ENCODE data around the gene GYPA. TPM values are rescaled to one million over a fixed set of nuclear protein-coding genes. Genes with fewer than 3 reads are reported as not detected.
"Not testable (repeated sequence)": the region's sequence is repeated elsewhere in the genome, so short reads cannot be mapped to it uniquely, and the experiment has no call there.

GYPA gene
- total and polyA plus RNA-seq, 4 donors: 2.6 to 27.3 (median 6.7) TPM

DNA sequence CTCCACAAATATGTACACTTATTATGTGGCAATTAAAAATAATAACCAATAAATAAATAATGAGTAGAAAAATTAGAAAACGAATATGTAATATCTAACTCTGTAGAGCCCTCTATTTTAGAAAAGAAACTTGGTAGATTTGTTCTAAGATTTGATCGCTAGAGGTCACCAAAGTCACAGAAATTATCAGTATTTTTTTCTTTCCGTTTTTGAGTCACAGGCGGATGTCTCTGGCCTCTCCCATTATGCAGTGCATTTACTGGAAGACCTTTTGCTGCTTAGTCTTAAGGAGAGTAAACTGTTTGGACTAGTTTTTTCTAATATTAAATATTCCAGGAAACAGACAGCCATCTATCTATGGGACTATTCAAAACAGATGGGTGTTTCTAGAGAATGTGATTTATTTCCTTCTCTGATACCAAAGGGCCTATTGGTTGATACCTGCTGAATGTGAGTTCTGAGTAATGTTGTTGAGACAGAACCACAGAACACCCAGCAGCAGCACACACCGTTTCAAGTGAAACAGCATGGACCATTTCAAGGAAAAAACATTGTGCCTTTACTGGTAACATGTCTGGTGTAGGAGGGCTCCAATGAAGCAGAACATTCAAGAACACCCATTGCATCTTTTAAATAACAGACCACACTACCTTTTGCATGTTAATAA is 34.0 kb upstream of the GYPA start:
- no CpG with 5 or more reads among the region's 5 CpGs for WGBS (ENCODE audit: insufficient coverage)
- H3K9me3 ChIP-seq (ENCODE audit: control insufficient read depth, insufficient read depth, low read length): no peaks in the 10 kb centered on the region
- peak; percentile 53 to 94 (median 60) for DNase-seq (ENCODE audit: low read depth in 4 of 6, low spot score in 6 of 6)
- no peak overlapping the region for H3K27ac ChIP-seq (ENCODE audit: low read depth, low read length)
- H3K27me3 ChIP-seq (ENCODE audit: control insufficient read depth, insufficient read depth, low read length): no peaks in the 10 kb centered on the region
- no peak overlapping the region for H3K4me3 ChIP-seq (ENCODE audit: low read depth, low read length)
- H3K36me3 ChIP-seq (ENCODE audit: control insufficient read depth, insufficient read depth, low read length): no peaks in the 10 kb centered on the region
- no peaks in the 10 kb centered on the region for H3K4me1 ChIP-seq (ENCODE audit: control insufficient read depth, insufficient read depth, low read length)

DNA sequence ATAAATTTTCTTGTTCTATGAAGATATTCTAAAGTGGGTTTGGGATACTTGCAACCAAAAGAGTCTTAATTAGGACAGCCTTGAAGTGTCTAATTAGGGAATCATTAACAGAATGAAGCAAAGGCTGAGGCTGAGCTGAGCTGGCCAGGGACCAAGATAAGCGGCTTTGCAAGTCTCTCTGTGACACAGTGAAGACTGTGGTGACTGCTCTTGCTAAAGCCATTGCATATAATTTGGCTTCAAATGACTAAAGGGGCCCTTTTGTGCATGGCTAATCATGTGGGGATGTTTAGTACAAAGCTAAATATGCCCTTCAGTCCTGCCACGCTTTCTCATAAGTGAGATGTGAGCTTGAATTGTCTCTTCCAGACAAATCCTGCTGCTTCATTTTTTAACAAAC is 31.2 kb upstream of the GYPA start:
- Histone ChIP-seq H3K27ac (ENCODE audit: low read depth, low read length) (no peak overlapping the region), H3K4me1 (ENCODE audit: control insufficient read depth, insufficient read depth, low read length) (no peaks in the 10 kb centered on the region), H3K4me3 (ENCODE audit: low read depth, low read length) (no peak overlapping the region), H3K27me3 (ENCODE audit: control insufficient read depth, insufficient read depth, low read length) (no peaks in the 10 kb centered on the region), H3K9me3 (ENCODE audit: control insufficient read depth, insufficient read depth, low read length) (no peaks in the 10 kb centered on the region), H3K36me3 (ENCODE audit: control insufficient read depth, insufficient read depth, low read length) (no peaks in the 10 kb centered on the region)
- 14% methylated on average over 1 of the region's 2 CpGs for WGBS (ENCODE audit: insufficient coverage)
- DNase-seq (ENCODE audit: low read depth in 4 of 6, low spot score in 6 of 6): peak in 4 of 6 donors; percentile 9 to 71 (median 40)

DNA sequence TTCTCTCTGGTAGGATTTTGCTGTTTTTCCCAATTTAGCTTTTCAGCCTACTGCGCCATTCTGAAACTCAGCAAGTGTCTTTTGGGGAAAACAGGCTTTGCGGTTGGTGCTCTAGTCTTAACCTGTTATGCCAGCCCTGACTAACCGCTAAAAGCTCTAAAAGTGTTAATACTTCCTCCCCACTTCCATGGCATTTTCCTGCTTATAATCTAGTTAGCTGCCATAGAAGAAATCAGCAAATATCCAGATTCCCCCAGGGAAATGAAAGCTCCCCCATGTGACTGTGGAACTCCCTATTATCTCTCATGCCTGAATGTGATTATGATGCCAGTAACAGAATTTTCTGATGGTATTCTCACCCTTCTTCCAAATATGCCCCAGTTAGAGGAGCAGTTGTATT is 28.7 kb upstream of the GYPA start:
- 100% methylated on average over 2 of the region's 3 CpGs for WGBS (ENCODE audit: insufficient coverage)

DNA sequence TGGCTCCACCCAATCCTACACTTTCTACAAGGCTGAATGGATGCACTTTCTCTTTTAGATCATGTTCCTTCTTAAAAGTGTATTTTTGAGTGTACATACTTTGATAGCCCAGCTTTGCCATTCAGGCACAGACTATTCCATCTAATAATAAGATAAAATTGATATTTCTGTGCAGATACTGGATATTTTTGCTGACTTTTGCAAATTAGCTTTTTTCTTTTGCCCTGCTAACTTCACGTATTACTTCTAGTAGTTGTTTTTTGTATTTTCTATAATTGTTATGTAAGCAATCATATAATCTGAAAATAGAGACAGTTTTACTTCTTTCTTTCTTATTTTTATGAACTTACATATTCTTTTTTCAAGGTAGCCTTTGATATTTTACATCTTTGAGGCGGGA is 13.5 kb upstream of the GYPA start:
- H3K36me3 ChIP-seq (ENCODE audit: control insufficient read depth, insufficient read depth, low read length): no peaks in the 10 kb centered on the region
- H3K27ac ChIP-seq (ENCODE audit: low read depth, low read length): no peak overlapping the region
- H3K4me3 ChIP-seq (ENCODE audit: low read depth, low read length): no peak overlapping the region
- no peak for DNase-seq (ENCODE audit: low read depth in 4 of 6, low spot score in 6 of 6)
- H3K9me3 ChIP-seq (ENCODE audit: control insufficient read depth, insufficient read depth, low read length): no peaks in the 10 kb centered on the region
- no CpG with 5 or more reads among the region's 2 CpGs for WGBS (ENCODE audit: insufficient coverage)
- H3K4me1 ChIP-seq (ENCODE audit: control insufficient read depth, insufficient read depth, low read length): no peaks in the 10 kb centered on the region
- H3K27me3 ChIP-seq (ENCODE audit: control insufficient read depth, insufficient read depth, low read length): no peaks in the 10 kb centered on the region

More for the DNA sequence above, 28.7 kb upstream of the GYPA start:
- no peaks in the 10 kb centered on the region for H3K9me3 ChIP-seq (ENCODE audit: control insufficient read depth, insufficient read depth, low read length)
- H3K4me3 ChIP-seq (ENCODE audit: low read depth, low read length): no peak overlapping the region
- no peaks in the 10 kb centered on the region for H3K27me3 ChIP-seq (ENCODE audit: control insufficient read depth, insufficient read depth, low read length)
- no peak for DNase-seq (ENCODE audit: low read depth in 4 of 6, low spot score in 6 of 6)
- no peak overlapping the region for H3K27ac ChIP-seq (ENCODE audit: low read depth, low read length)
- no peaks in the 10 kb centered on the region for H3K4me1 ChIP-seq (ENCODE audit: control insufficient read depth, insufficient read depth, low read length)
- H3K36me3 ChIP-seq (ENCODE audit: control insufficient read depth, insufficient read depth, low read length): no peaks in the 10 kb centered on the region

DNA sequence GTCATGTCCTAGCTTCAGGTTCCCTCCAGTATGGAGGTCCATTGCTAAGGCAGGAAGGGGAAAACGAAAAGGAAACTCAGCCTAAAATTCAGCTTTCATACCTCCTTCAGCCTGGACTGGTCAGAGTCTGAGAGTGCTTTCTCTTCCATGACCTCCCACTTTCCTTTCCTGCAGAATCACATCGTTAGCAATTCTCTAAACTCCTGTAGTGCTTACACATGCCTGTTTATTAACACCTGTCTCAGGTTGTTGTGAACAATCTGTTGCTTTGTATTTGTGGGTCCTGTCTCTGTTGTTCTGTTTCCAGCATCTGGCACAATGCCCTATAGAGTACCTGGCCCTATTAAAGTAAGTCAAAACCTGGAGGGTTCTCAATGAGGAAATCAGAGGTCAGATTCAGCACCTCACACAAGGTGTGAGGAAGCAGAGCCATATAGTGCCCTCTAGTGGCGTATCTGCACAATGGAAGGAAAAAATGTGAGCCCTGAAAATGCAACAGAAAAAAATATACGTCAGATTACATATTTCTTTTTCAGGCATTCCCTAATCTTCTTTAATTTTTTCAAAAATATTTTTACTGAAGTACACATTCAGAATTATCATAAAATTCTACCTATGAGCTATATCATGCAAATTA is 2.3 kb upstream of the GYPA start:
- not testable (repeated sequence) for H3K27ac ChIP-seq (ENCODE audit: low read depth, low read length); H3K9me3 ChIP-seq (ENCODE audit: control insufficient read depth, insufficient read depth, low read length); H3K4me3 ChIP-seq (ENCODE audit: low read depth, low read length); H3K27me3 ChIP-seq (ENCODE audit: control insufficient read depth, insufficient read depth, low read length); H3K36me3 ChIP-seq (ENCODE audit: control insufficient read depth, insufficient read depth, low read length); H3K4me1 ChIP-seq (ENCODE audit: control insufficient read depth, insufficient read depth, low read length)
- WGBS (ENCODE audit: insufficient coverage): no CpG with 5 or more reads among the region's 4 CpGs
- DNase-seq (ENCODE audit: low read depth in 4 of 6, low spot score in 6 of 6): peak in 2 of 6 donors; percentile 6 to 43

DNA sequence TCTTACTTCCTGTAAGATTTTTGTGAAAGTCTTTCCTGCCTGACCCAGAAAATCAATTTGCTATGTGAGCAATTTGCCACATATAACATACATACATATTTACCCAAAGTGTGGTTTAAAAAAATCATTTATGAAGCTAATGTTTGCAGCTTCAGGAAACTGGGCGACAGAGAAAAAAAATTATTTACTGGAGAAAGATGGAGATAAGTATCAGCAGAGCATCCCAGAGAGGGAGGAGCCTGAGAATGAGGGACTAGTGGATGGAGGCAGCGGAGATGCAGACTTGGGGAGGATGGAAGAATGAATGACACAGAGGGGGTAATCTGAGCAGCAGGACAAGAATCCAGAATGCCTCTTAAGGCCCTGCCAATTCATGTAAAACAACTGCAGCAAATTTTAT is 975 bp upstream of the GYPA start:
- Histone ChIP-seq H3K4me1 (ENCODE audit: control insufficient read depth, insufficient read depth, low read length) (no peaks in the 10 kb centered on the region), H3K4me3 (ENCODE audit: low read depth, low read length) (no peak overlapping the region)
- WGBS (ENCODE audit: insufficient coverage): 67% methylated on average over 1 of the region's 2 CpGs

DNA sequence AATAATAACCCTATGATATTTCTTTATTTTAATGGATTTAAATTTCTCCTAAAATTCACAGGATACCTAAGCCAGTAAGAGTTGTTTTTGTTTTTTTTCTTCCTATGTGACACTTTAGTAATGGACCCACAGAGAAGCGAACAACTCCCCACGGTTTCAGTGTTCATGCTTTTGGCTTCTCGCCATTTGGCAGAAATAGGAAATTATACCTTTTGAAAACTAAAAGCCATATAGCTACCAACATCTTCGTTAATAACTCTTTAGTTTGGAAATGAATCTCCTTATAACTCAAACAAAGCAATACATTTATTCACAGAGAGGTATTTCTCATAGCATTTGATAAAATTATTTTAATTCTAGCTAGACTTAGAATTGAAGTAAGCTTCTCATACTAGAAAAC is 527 bp downstream of the GYPA start:
- H3K27ac ChIP-seq (ENCODE audit: low read depth, low read length); H3K4me3 ChIP-seq (ENCODE audit: low read depth, low read length); H3K36me3 ChIP-seq (ENCODE audit: control insufficient read depth, insufficient read depth, low read length); H3K9me3 ChIP-seq (ENCODE audit: control insufficient read depth, insufficient read depth, low read length); H3K4me1 ChIP-seq (ENCODE audit: control insufficient read depth, insufficient read depth, low read length); H3K27me3 ChIP-seq (ENCODE audit: control insufficient read depth, insufficient read depth, low read length): not testable (repeated sequence)
- no CpG with 5 or more reads among the region's 4 CpGs for whole genome bisulfite sequencing (ENCODE audit: insufficient coverage)
- DNase-seq (ENCODE audit: low read depth in 4 of 6, low spot score in 6 of 6): peak in 1 of 6 donors; percentile 12

More for the DNA sequence above, 975 bp upstream of the GYPA start:
- no peaks in the 10 kb centered on the region for H3K27me3 ChIP-seq (ENCODE audit: control insufficient read depth, insufficient read depth, low read length)
- DNase-seq (ENCODE audit: low read depth in 4 of 6, low spot score in 6 of 6): no peak
- H3K9me3 ChIP-seq (ENCODE audit: control insufficient read depth, insufficient read depth, low read length): no peaks in the 10 kb centered on the region
- H3K27ac ChIP-seq (ENCODE audit: low read depth, low read length): no peak overlapping the region
- no peaks in the 10 kb centered on the region for H3K36me3 ChIP-seq (ENCODE audit: control insufficient read depth, insufficient read depth, low read length)

DNA sequence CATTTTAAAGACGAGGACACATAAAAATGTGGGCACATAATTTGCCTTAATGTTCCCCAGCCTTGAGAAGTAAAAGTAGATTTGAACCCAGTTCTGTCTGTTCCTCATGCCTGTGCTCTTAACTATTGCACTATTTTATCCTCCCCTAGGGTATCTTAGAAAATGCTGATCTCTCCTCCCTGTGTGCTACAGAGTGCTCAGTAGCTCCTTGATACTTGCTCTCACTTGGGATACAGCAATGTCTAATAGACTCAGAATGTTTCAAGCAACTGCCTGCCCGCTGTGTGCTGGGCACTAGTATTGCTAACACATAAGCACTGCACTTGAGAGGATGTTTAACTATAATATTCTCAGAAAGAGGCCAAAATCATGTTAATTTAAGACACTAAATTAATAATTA is 971 bp downstream of the GYPA start:
- not testable (repeated sequence) for H3K4me3 ChIP-seq (ENCODE audit: low read depth, low read length); H3K27ac ChIP-seq (ENCODE audit: low read depth, low read length); H3K27me3 ChIP-seq (ENCODE audit: control insufficient read depth, insufficient read depth, low read length); DNase-seq (ENCODE audit: low read depth in 4 of 6, low spot score in 6 of 6); H3K36me3 ChIP-seq (ENCODE audit: control insufficient read depth, insufficient read depth, low read length); H3K9me3 ChIP-seq (ENCODE audit: control insufficient read depth, insufficient read depth, low read length); H3K4me1 ChIP-seq (ENCODE audit: control insufficient read depth, insufficient read depth, low read length)
- no CpG with 5 or more reads among the region's 2 CpGs for WGBS (ENCODE audit: insufficient coverage)

DNA sequence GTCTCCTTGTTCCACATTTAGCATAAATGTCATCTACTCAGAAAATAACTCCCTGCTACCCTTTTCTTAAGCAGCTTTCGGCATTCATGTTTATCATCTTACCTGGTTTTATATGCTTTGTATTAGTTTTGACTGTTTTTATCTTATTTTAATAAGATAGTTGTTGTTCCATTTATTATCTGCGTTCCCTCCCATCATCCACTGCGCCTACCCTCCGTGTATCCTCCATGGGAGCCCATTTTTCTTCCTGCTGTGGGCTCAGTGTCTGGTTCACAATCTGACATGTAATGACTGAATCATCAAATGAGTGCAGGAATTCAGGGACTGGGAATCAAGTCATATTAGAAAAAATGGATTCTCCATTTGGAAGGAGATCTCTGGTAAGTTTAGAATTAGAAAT is 2.3 kb downstream of the GYPA start:
- DNase-seq (ENCODE audit: low read depth in 4 of 6, low spot score in 6 of 6); H3K4me1 ChIP-seq (ENCODE audit: control insufficient read depth, insufficient read depth, low read length); H3K36me3 ChIP-seq (ENCODE audit: control insufficient read depth, insufficient read depth, low read length); H3K27me3 ChIP-seq (ENCODE audit: control insufficient read depth, insufficient read depth, low read length); H3K27ac ChIP-seq (ENCODE audit: low read depth, low read length); H3K9me3 ChIP-seq (ENCODE audit: control insufficient read depth, insufficient read depth, low read length); H3K4me3 ChIP-seq (ENCODE audit: low read depth, low read length): not testable (repeated sequence)
- WGBS (ENCODE audit: insufficient coverage): no CpG with 5 or more reads among the region's 4 CpGs
